GM10266 (cell line): ENCODE results near the gene TMA7.
A peak's percentile ranks its signal among the peaks of the same experiment; 100 is the strongest.

Experiments
- DNase-seq: peaks from one replicate; pipeline ENCODE4 v3.0.0; 2012; ENCODE audit errors: extremely low spot score
- TF ChIP-seq, protein P1 (sequence below): IDR thresholded peaks from 2 replicates; pipeline ENCODE4 v1.5.1; 2012; ENCODE audit warnings: mild to moderate bottlenecking, low read depth; ENCODE audit not compliant: control insufficient read depth, insufficient read depth; ENCODE audit errors: missing control alignments

The TMA7 gene

DNA sequence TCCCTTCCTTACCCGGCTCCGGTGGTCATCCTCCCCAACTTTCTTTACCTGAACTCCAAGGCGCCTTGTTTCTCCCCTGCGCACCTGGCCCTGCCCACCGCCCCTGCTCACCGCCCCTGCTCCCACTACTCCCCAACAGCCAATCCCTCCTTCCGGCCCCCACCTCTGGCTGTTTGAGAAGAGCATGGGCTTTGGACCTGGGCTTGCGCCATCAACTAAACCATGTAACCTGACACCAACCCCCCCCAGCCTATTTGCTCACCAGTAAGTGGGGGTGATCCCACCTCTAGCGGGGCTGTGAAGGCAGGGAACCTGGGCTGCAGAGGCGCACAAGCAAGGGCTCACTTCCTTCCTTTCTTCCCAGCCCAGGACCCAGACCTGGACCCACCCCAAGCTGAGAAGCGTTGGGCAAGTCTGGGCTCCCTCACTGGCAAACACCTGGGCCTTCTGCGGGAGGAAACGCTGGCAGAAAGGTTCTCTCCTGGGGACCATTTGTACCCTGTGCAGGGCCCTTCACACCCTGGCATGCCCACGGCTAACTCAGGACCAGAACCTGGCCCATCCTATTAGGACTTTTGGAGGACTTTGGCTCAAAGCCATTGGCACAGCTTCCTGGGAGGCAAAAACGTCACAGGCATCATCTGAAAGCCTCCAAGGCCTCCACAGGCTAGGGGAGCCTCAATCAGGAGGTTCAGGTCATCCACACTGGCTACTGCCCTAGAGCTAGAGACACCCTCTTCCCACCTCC is 9.9 kb upstream of the TMA7 start, which contains the start of gene PLXNB1:
PLXNB1 (minus strand) TSS at position 127 of the 748 bp plus-strand sequence. CDS start 5,475 bp downstream, outside the sequence.
- no peak for DNase-seq
- TF ChIP-seq, protein P1, sequence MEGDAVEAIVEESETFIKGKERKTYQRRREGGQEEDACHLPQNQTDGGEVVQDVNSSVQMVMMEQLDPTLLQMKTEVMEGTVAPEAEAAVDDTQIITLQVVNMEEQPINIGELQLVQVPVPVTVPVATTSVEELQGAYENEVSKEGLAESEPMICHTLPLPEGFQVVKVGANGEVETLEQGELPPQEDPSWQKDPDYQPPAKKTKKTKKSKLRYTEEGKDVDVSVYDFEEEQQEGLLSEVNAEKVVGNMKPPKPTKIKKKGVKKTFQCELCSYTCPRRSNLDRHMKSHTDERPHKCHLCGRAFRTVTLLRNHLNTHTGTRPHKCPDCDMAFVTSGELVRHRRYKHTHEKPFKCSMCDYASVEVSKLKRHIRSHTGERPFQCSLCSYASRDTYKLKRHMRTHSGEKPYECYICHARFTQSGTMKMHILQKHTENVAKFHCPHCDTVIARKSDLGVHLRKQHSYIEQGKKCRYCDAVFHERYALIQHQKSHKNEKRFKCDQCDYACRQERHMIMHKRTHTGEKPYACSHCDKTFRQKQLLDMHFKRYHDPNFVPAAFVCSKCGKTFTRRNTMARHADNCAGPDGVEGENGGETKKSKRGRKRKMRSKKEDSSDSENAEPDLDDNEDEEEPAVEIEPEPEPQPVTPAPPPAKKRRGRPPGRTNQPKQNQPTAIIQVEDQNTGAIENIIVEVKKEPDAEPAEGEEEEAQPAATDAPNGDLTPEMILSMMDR, result no peak

GRCh38 chr3:48430708-48431101 is 9.4 kb upstream of the TMA7 start:
- DNase-seq, result no peak
- TF ChIP-seq, protein P1, result no peak

- TF ChIP-seq, protein P1, result no peak
- DNase-seq, result no peak
Measured at GRCh38 chr3:48431224-48432029, 8.6 kb upstream of the TMA7 start.

- DNase-seq, result no peak
- TF ChIP-seq, protein P1, result peak; percentile 24
Measured at GRCh38 chr3:48432411-48433371, 7.4 kb upstream of the TMA7 start.

DNA sequence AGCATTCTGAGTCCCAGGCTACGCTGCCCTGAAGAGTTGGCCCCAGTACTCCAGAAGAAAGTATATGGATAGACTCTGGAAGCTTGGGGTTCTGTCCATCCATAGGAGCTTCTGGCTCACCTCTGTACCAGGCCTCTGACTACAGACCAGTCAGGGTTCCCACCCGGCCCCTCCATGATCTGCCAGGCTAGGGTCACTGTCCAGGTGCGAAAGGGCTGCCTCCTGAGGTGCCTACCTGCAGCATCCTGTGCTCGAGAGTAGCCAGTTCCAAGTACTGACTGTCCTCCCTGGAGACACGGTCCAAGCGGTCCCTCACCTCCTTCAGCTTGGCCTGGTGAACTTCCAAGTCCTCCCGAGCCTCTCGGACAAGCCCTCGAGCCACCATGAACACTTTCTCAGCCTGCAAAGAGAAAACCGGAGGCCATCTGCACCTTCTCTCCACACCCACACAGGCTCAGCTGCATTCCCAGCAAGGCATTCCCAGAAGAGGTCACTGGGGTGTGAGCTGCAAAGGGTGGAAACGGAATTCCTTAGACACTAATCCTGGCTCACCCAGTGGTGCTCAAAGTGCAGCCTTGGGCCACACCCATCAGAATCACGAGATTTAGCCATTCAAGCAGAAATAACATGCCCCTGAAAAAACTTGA is 6.5 kb upstream of the TMA7 start:
- DNase-seq, result no peak

DNA sequence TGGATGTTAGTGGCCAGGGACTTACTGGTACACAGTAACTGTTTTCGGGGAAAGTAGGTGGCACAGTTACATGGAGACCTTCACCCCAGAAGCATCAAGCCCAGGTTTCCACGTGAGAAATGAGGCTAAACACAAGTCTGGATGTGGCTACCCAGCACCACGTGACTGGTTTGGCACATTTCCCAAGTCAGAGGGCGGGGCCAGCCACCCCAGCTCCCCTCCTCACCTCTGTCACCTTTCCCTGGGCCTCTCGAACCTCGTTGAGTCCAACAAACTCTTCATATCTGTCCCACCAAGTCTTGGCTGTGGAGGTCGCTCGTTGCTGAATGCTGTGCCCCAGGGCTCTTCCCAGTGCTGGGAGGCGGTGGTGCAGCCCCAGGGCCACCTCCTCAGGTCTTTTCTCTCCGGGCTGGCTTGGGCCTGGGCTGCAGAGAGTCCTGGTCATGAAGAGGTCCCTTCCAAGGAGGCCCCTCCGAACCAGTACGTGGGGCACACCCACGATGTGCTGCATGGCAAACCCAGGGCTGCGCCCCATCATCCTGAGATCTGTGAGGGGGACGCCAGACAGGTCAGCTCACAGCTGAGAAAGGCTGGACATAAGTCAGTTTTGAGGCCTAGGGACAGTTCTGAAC is 5.3 kb upstream of the TMA7 start:
- no peak for DNase-seq
- TF ChIP-seq, protein P1, result no peak

More for the DNA sequence above, 6.5 kb upstream of the TMA7 start:
- TF ChIP-seq, protein P1, result no peak
